NCI-H82 (cell line): ENCODE measurements around the gene BCL2.
"Not testable (repeated sequence)": the region's sequence is repeated elsewhere in the genome, so short reads cannot be mapped to it uniquely, and the experiment has no call there.

Experiments
- DNase-seq: peaks from one replicate; lab custom pipeline; 2025; lab: John Stamatoyannopoulos, UW

The BCL2 gene

DNA sequence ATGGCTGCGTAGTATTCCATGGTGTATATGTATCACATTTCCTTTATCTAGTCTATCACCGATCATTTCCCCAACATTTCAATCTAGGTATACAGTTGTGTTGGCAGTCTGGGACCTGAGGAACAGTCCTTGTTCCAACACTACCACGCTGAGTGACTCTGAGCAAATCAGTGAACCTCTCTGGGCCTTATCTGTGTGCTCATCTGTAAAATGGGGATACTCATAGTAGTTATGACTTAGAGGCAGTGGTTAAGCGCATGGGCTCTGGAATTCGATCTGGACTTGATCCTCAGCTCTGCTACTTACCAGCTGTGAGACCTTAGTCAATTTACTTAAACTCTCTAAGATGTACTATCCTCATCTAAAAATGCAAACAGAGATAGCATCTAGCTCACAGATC lies 85.1 kb downstream of the BCL2 start:
- no peak for DNase-seq

DNA sequence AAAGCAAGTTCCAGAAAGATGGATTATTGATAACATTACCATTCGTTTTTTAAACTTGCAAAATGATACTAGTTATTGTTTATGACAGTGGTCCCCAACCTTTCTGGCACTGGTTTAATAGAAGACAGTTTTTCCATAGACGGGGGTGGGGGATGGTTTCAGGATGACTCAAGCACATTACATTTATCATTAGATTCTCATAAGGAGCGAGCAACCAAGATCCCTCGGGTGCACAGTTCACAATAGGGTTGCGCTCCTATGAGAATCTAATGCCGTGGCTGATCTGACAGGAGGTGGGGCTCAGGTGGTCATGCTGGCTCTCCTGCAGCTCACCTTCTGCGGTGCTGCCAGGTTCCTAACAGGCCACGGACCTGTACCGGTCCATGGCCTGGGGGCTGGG lies 86.2 kb downstream of the BCL2 start:
- DNase-seq, result no peak

DNA sequence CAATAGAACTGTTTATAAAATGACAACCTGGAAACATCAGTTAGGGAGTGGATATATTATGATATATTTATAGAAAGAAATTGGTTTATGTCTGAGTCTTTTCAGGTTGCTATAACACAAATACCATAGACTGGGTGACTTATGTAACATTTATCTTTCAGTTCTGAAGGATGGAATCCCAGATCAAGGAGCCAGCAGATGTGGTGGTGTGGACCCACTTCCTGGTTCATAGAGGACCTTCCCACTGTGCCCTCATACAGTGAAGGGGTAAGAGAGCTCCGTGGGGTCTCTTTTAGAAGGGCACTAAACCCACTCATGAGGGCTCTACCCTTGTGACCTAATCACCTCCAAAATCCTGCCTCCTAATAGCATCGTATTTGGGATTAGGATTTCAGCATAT lies 86.7 kb downstream of the BCL2 start:
- DNase-seq, result no peak

DNA sequence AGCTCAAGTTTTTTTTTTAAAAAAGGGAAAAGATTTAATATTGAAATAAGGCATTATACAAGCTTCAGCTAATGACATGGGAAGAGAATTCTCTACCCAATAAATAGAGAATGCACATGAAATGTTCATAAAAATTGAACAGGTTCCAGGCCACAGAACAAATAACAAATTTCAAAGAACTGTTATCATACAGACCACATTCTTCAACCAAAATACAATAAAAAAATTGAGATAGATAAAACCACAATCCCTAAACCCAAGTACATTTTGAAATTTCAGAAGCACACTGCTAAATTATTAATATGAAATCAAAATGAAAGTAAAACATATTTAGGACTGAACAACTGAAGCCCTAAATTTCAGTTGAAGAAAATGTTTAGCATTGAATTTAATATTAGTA lies 89.6 kb downstream of the BCL2 start:
- DNase-seq, result no peak

DNA sequence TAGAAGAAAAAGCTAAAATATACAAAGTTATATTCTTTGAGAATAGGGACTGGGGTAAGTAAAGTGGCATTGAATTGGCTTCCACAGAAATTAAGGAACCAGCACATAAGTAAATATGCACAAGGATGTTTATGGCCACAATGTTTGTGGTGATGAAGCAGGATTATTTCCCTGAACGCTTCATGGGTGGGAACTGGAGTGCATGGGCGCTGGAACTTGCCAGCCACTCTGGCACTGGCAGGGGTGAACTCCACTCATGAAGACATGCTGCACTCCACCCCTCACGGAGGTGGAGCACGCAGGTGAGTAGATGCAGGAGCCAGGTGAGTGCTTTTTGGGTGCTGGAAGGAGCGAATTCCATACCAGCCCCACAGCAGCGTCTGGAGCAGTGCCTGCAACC lies 94.1 kb downstream of the BCL2 start:
- no peak for DNase-seq

DNA sequence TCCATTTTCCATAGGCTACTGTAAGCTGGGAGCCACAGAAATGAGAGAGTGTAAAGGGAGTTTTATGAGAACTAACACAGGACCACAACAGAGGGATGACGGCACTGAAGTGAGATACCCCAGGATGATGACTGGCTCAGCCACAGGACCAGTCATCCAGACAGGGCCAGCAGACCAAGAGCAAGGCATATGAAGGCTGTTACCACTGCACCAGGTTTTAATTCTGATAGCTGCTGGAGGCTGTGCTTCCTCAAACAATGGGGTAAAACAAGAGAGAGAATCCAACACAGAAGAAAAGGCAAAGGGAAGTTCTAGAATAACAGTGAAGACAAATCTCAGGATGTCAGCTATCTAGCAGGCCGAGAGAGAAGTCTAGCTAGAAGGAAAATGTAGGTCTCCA lies 94.9 kb downstream of the BCL2 start:
- DNase-seq, result no peak

DNA sequence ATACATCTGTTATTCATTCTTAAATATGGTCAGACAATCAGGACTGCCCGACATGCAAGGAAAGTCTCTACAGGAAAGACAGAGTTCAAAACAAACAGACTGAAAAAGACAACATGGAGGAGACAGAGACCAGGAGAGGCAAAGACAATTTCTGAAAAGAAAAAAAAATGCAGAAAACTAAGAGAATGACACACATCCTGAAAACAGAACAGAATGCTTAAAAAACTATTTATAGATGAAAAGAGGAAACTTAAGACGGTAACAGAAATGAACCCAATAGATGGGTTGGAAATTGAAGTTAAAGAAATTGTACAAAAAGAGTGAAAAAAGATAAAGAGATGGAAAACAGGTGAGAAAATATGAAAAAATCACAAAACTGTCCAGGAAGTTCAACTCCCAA lies 95.7 kb downstream of the BCL2 start:
- DNase-seq, result no peak

DNA sequence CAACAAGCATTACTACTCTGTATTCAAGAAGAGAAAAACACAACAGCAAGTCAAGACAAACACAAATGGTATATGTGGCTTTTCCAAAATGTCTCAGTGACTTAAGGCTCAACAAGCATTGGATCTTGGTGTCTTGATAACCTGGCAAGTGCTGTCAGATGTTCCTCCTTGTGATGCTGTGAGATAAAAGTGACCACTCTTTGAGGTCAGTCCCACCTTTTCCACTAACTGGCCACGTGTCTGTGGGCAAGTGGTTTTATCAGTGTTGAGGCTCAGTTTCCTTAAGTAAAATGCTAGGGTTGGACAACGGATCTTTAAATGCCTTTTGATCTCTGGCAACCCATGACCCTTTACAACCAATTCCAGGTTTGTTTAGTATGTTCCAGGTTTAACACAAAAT lies 98.7 kb downstream of the BCL2 start:
- DNase-seq, result no peak

DNA sequence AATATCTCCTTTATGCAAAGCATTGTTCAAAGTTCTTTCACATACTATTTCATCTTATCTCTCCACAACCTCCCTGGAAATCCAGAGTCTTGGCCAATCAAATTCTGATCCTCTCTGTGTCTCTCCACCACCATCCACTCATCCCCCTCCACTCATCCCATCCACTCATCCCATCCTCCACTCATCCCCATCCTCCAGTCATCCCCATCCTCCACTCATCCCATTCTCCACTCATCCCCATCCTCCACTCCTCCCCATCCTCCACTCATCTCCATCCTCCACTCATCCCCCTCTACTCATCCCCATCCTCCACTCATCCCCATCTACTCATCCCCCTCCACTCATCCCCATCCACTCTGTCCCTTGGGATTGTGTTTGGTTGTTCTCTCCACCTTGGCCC lies 101.1 kb downstream of the BCL2 start:
- DNase-seq, result no peak

DNA sequence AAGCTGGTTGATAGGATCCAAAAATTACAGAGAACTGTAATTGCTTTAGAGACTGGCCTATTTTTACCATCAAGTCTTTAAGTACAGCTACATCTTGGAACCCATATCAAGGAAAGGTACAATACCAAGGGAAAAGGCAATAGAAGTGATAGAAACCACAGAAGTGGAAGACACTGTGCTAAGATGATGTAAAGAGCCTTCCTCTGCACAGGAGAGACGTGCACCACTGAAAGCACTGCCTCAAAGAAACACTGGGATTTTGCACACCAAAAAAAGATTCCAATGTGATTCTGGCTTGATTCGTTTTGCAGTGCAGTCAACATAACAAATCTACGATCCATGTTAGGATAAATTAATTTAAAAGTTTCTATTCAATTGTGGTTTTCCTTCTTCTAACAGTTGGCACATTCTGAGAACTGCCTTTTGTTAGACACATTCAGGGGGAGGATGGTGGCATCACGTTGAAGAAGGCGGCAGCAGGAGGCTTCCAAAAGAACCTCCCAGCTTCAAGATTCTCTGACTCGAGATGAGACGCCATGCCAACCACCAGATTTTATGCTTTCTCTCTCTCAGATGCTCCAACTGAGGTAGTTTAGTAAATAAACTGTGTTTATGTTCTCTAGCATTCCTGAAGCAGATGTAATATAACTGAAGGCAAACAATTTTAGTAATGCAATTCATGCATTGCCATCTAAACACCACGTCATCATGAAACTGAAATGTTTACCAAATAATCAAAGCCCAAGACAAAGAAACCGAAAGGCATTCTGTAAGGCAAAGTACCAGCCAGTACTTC lies 102.9 kb downstream of the BCL2 start:
- DNase-seq, result no peak

DNA sequence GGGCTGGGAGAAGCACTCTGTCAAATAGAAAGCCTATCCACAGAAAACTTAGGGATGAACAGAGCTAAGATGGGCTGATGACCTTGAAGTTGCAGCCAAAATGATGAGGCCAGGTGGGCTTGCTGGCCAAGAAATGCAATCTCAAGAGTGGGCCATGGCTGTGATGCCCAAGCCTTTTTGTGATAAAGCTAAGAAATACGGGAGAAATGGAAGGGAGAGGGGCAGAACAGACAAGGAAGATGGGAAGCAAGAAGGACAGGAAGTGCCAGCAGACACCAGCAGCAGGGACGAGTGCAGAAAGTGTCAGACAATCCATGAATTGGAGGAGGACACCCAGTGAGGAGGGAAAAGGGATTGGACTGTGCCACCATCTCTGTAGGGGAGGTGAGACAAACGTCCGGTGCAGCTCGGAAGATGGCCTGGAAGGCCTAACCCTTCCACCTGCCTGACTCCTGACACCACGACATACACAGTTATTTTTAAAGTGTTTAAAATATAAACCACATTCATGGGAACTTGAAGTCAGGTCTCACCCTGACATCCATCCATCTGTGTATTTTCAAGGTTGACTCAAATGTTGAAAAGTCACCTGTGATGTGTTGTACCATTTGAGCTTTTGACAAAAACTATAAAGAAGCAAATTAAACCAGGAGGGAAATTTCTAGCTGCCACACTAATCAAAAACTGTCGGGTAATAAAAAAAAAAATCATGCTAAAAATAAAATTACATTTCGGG lies 105.5 kb downstream of the BCL2 start:
- DNase-seq, result no peak

DNA sequence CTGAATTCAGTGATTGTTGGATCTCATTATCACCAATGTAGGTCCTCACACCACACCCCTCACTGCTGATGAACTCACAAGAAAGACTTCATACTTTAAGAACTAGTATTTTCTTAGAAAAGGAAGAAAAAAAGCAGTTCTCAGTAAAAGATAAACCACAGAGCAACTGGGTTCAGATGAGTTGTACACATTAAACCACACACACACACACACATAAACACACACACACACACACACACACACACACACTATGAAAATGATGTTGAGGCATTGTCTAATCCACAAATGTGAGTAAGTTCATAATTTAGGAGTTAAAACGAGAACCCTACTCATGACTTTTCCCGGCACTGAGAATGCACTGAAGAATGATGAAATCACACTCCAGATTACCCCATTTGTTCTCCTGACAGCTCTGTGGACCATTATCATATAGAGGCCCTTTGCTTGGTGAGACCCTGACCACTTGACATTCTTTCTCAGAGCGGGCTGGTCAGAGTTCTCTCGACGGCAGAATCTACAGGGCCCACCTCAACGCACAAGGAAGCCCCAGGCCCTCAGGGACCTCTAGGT lies 106.2 kb downstream of the BCL2 start:
- no peak for DNase-seq

DNA sequence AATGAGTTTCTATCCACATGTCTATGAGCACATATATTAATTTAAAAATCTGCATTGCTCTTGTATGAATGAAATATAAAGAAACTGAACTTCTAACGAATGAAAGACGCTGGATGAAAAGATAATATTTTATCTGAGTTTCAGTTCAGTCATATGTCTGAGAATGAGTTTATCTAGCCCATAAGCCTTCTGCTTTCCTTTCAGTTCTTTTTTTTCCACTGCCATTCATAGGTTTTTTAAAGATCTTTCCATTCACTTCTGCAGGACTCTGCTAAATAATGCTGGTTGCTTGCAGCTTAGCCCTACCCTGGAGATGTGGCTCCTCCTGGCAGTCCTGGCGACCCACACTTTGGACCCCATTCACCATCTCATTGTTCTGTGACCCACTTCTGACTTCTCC lies 109.0 kb downstream of the BCL2 start:
- DNase-seq, result no peak

DNA sequence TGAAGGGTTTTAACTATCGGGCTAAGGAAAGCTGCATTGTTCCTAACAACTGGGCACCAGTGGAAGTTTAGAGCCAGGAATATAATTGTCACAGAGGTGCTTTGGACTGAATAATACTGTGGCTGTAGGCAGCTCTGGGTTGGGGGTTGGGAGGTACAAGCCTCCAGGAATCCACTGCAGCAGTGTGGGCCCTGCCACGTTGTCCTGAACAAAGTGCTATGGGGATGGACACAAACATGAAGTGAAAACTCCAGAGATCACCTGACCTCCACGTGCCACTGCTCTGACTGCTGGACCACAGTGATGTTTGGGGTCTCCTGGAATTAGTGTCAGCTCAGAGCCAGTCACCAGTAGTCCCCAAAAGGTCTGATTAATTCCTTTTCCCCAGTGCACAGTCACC lies 110.9 kb downstream of the BCL2 start:
- no peak for DNase-seq

DNA sequence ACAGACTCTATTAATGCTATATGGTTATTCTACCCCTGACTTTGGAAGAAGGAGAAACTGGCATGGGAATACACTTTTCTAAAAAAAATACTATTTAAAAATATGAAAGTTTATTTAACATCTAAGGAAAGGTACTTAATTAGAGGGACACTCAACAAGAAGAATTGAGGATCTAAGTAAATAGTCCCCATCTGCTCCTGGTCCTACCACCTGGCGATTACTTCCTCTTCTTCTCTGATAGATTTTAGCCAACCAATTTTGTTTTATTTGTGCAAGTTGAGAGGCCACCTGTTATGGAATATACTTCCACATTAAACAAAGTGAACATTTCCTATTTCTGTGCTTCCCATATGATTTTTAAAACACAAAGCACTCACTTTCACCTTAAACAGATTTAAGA lies 111.7 kb downstream of the BCL2 start:
- DNase-seq, result peak; percentile 2

DNA sequence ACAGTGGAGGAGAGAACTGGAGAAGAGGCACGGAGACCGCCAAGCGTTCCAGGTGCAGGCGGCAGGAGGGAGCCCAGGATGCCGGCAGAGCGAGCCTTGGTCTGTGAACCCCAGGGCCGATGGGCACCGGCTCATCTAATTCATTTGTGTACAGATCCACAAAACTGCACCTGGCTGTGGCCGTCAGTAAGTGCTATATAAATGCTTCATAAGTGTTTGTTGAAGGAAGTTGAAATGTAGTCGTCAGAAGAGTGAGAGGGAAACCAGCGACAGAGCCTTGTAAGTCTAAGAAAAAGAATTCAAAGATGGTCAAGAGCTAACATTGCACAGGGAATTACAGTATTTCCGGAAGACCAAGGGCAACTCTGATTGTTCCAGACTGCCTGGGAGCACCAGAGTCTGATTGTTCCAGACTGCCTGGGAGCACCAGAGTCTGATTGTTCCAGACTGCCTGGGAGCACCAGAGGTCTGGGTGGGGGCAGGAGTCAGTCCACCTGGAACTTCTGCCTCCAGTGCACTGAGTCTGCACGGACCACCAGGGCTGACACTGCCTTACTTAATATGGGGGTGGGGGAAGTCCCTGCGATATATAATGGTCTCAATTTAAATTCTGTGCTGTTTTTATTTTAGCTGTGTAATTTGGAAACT lies 112.3 kb downstream of the BCL2 start:
- no peak for DNase-seq

DNA sequence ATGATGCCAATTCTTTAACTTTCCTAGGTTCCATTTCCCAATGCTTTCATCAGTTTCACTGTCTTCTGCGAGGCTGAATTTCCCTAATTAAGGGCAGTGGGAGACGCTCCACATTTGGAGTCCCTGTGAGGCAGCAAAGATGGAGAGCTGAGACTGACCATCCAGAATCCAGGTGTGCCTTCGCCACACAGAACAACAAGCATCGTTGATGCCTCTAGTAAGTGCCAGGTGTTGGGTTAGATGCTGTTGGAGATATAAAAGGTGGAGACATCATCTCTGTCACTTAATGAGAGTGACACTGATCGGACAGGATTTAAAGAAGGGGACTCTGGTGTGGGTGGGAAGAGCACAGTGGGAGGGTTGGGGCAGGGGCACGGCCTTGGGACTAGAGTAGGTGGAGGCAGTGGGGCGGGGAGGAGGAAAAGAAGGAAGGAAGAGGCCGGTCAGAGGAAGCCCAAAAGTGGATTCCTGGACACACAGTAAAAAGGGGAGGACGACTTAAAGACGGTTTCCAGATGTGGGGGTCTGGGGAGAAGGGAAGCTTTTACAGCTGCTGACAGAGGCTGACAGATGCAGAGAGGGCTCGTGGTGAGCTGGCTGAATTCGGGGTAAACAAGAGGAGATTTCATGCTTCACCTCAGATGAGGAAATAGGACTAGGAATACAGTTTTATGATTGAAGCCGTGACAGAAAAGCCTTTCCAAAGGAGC lies 113.0 kb downstream of the BCL2 start:
- no peak for DNase-seq

DNA sequence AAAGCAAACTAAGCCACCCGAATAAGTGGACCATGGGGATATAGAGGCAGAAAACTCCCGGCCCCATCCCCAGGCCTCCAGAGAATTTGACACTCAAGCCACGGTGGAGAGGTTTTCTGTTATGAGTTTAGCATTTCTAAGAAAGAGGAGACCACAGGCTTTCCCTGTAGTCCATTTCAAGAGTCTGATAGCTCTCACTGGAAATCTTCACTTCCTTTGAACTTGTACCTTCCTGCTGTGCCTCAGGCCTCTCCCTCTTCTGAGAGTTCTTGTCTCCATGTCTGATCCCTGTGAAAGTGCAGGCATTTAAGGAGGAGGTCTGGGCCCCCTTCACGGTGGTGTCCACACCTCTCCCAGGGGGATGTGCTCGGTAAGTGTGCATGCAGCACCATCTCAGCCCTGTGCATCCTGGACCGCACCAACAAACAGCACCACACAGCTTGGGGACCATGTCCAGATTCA lies 113.7 kb downstream of the BCL2 start:
- DNase-seq, result no peak

DNA sequence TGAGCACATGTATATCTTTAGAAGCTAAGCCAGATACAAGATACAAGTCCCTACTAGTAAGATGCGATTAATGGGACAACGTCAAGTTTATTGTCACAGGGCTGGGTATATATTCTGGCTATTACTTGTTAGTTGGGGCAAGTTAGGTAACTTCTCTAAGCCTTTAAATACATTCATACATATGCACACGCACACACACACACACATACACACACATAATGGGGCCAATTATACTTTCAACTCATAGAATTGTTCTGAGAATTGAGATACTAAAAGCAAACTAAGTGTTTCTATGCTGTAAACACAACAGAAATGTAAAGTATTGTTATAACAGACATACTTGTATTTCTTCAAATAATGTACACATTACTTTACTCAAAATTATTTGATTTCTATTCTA lies 116.1 kb downstream of the BCL2 start:
- DNase-seq, result no peak

DNA sequence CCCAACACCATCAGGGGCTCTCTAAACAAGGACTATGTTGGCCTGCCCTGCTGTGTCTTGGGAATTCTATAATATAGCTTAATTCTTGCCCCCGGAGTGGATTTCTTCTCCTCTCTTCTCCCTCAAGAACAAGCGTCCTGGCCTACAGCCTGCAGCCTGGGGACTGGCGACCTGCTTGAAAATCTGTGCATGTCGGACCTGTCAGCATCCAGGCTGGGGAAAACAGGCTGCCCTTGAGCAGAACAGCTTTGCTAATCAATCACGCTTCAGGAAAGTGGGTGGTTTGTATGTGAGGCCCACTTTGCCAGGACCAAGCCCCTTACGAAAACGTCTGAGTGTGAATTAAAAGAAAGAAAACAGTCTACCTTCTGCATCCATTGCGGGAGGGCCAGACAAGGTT lies 116.7 kb downstream of the BCL2 start:
- DNase-seq, result no peak

DNA sequence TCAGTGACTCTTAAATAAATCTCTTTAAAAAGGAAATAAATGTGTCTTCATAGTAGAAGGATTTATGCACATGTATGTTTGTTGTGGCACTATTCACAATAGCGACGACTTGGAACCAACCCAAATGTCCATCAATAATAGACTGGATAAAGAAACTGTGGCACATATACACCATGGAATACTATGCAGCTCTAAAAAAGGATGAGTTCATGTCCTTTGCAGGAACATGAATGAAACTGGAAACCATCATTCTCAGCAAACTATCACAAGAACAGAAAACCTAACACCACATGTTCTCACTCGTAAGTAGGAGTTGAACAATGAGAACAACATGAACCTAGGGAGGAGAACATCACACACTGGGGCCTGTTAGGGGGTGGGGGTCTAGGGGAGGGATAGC lies 118.1 kb downstream of the BCL2 start:
- DNase-seq, result not testable (repeated sequence)

DNA sequence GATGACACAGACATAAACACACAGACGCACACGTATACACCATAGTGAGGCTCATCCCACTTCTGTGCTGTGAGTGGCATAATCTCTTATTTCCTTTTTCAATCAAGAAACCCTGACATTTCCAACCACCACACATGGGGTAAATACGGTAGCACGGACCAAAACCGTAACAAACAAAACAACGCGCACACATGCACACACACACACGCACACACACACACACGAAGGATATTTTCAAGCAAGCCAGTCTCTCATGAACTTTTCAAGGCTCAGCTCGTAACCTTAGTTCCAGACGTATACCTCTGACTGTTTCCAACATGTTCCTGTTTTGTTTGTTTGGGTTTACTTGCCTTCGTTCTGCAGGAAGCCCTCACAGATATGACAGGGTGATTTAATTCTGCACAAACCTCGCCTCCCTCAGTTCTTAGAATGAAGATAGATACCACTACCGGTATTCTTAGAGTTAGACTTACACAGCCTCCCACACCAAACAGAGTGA lies 119.8 kb downstream of the BCL2 start:
- DNase-seq, result no peak
